Measurements from ENCODE around the gene MCF2L.

DNA sequence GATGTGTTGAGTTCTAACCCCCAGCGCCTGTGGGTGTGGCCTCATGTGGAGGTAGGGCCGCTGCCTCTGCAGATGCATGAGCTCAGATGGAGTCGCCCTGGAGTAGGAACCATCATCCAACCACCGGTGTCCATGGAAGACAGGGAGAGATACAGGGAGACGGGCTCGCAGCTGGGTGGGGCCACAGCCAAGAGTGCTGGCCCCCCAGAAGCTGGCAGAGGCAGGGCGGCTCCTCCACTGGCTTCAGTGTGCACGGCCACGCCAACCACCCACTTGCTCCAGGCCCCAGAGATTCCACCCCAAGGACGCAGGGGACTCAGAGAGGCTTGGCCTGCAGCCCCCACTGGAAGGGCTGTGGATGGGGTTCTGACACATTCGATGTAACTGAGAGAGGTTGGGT lies 5.4 kb upstream of the MCF2L start:
- TF ChIP-seq POLR2AphosphoS5 (IDR thresholded peaks at IDR 0.05; ENCODE audit: low read depth, low read length) (no peak), TAF1 (IDR thresholded peaks at IDR 0.05; ENCODE audit: borderline replicate concordance, insufficient read depth, low read length) (no peak), SIN3A (IDR thresholded peaks at IDR 0.05; ENCODE audit: borderline replicate concordance, insufficient read depth, low read length) (no peak), FOXP2 (optimal IDR thresholded peaks at IDR 0.05; ENCODE audit: borderline replicate concordance, extremely low read depth, extremely low read length, insufficient read depth) (no peak)
